Liver (tissue), 9 donors: ENCODE data around the gene MAB21L2. TPM values are rescaled to one million over a fixed set of nuclear protein-coding genes. Genes with fewer than 3 reads are reported as not detected.

Experiments
- DNase-seq: peaks from one replicate; pipeline ENCODE4 v3.0.0-alpha.2; 2017; ENCODE audit warnings: low spot score
- H3K27ac ChIP-seq, 2 donors: one replicate each; pipeline ENCODE4 v1.7.0; 2013; ENCODE audit warnings: inconsistent platforms in 2 of 2, low read length in 2 of 2, control low read depth in 1 of 2, low read depth in 1 of 2, mild to moderate bottlenecking in 1 of 2
- H3K27me3 ChIP-seq, 4 donors: one replicate each; pipeline versions ENCODE4 v1.6.1 to v1.7.0; 2013; ENCODE audit warnings: low read length in 3 of 4, inconsistent platforms in 1 of 4, mild to moderate bottlenecking in 1 of 4, moderate library complexity in 1 of 4; ENCODE audit not compliant: control insufficient read depth in 4 of 4, insufficient read depth in 4 of 4
- H3K36me3 ChIP-seq, 4 donors: one replicate each; pipeline versions ENCODE4 v1.6.1 to v1.7.0; 2013; ENCODE audit warnings: low read length in 3 of 4, mild to moderate bottlenecking in 3 of 4, low read depth in 1 of 4, moderate library complexity in 1 of 4; ENCODE audit not compliant: control insufficient read depth in 4 of 4, insufficient read depth in 3 of 4
- H3K4me1 ChIP-seq, 4 donors: one replicate each; pipeline versions ENCODE4 v1.6.1 to v1.7.0; 2013; ENCODE audit warnings: low read length in 3 of 4, mild to moderate bottlenecking in 3 of 4, moderate library complexity in 1 of 4; ENCODE audit not compliant: control insufficient read depth in 4 of 4, insufficient read depth in 4 of 4
- H3K4me3 ChIP-seq, 3 donors: one replicate each; pipeline versions ENCODE4 v1.6.1 to v1.7.0; 2013; ENCODE audit warnings: low read length in 3 of 3, control low read depth in 1 of 3, low read depth in 1 of 3, mild to moderate bottlenecking in 1 of 3
- H3K9ac ChIP-seq, 2 donors: one replicate each; pipeline ENCODE4 v1.7.0; 2013; ENCODE audit warnings: low read length in 2 of 2, mild to moderate bottlenecking in 2 of 2, moderate library complexity in 2 of 2, control low read depth in 1 of 2, low read depth in 1 of 2
- H3K9me3 ChIP-seq, 4 donors: one replicate each; pipeline versions ENCODE4 v1.6.1 to v1.7.0; 2013; ENCODE audit warnings: low read length in 3 of 4; ENCODE audit not compliant: control insufficient read depth in 4 of 4
- CTCF ChIP-seq: fragments of 150-350 bp; IDR thresholded peaks from 2 replicates; pipeline ENCODE4 v1.5.1; 2017; ENCODE audit warnings: improper control_type of control experiment, low read depth, low read length; ENCODE audit not compliant: missing input control
- EGR1 ChIP-seq, 2 donors: IDR thresholded peaks; 2 replicates each; pipeline ENCODE4 v1.6.1; 2016 to 2018; ENCODE audit warnings: antibody characterized with exemption in 2 of 2, low read depth in 2 of 2
- FOXA1 ChIP-seq: IDR thresholded peaks from 2 replicates; pipeline ENCODE4 v1.6.1; 2016; ENCODE audit warnings: antibody characterized with exemption
- FOXA2 ChIP-seq: IDR thresholded peaks from 2 replicates; pipeline ENCODE4 v1.6.1; 2016; ENCODE audit warnings: antibody characterized with exemption
- GABPA ChIP-seq, 2 donors: IDR thresholded peaks in 1 of 2; conservative IDR thresholded peaks in 1 of 2; 2 replicates each; pipeline ENCODE4 v1.6.1; 2016; ENCODE audit warnings: antibody characterized with exemption in 2 of 2, mild to moderate bottlenecking in 1 of 2, moderate library complexity in 1 of 2
- HNF4A ChIP-seq, 2 donors: conservative IDR thresholded peaks; 2 replicates each; pipeline ENCODE4 v1.6.1; 2016; ENCODE audit warnings: antibody characterized with exemption in 2 of 2, mild to moderate bottlenecking in 2 of 2
- HNF4G ChIP-seq: IDR thresholded peaks from 2 replicates; pipeline ENCODE4 v1.6.1; 2016; ENCODE audit warnings: antibody characterized with exemption
- JUND ChIP-seq, 2 donors: IDR thresholded peaks; 2 replicates each; pipeline ENCODE4 v1.6.1; 2016; ENCODE audit warnings: antibody characterized with exemption in 2 of 2
- MAX ChIP-seq: IDR thresholded peaks from 2 replicates; pipeline ENCODE4 v1.6.1; 2016; ENCODE audit warnings: antibody characterized with exemption
- RXRA ChIP-seq, 2 donors: IDR thresholded peaks; 2 replicates each; pipeline ENCODE4 v1.6.1; 2017 to 2018; ENCODE audit warnings: antibody characterized with exemption in 2 of 2, mild to moderate bottlenecking in 1 of 2
- SP1 ChIP-seq: IDR thresholded peaks from 2 replicates; pipeline ENCODE4 v1.6.1; 2018; ENCODE audit warnings: antibody characterized with exemption, mild to moderate bottlenecking
- TAF1 ChIP-seq: conservative IDR thresholded peaks from 2 replicates; pipeline ENCODE4 v1.6.1; 2016; ENCODE audit warnings: antibody characterized with exemption, mild to moderate bottlenecking
- YY1 ChIP-seq: IDR thresholded peaks from 2 replicates; pipeline ENCODE4 v1.6.1; 2016; ENCODE audit warnings: antibody characterized with exemption, mild to moderate bottlenecking
- ZBTB33 ChIP-seq: IDR thresholded peaks from 2 replicates; pipeline ENCODE4 v1.6.1; 2016; ENCODE audit warnings: antibody characterized with exemption
- WGBS: extraction: QIAGEN DNeasy Blood & Tissue Kit; methylation state at CpG from one replicate; pipeline ENCODE4 v1.1.7; 2013; 5-methylcytosine and 5-hydroxymethylcytosine counted together
- polyA plus RNA-seq, 2 donors: library from polyadenylated mRNA; stranded (reverse) in 1 of 2; unstranded in 1 of 2; fragments of 200-250 nt in 1 of 2; fragments of >200 nt in 1 of 2; fragmentation: Nextera tagmentation in 1 of 2; extraction: Ambion mirVana in 1 of 2; gene quantifications; one replicate each; pipeline versions ENCODE4 v1.2.1 to v1.2.3, GENCODE V29; 2013 to 2015
- total RNA-seq, 2 donors: library from RNA; depleted of rRNA; stranded (reverse); fragments of >200 nt; gene quantifications; one replicate each; pipeline ENCODE4 v1.2.3, GENCODE V29; 2014
- TF ChIP-seq, protein P1 (sequence below): IDR thresholded peaks from 2 replicates; pipeline ENCODE4 v1.6.1; 2016; ENCODE audit warnings: antibody characterized with exemption, mild to moderate bottlenecking
- donor health status: healthy.
- donor health status: healthy.
- donor health status: healthy.
- donor health status: healthy.
- donor health status: healthy.

The MAB21L2 gene
- total and polyA plus RNA-seq, 4 donors = 0.30 to 1.5 (median 0.66) TPM

DNA sequence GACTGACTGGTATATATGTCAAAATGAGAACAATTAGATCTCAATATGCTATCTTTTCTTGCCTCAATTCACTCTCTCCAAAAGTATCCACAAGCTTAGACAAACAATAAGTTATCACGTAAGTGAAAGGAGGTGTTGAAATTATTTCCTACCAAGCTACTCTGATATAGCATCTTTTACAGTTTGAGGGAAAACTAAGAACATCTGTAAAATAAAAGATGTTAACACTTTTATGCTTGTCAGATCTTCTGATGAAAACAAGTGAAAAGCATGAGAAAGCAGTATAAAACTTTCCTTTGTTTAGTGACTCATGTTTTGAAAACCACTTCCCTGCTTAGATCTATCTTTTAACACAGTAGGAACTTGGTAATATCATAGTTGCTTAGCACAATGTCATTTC lies 8.4 kb upstream of the MAB21L2 start:
- WGBS = 90% methylated on average over 1 of the region's 1 CpG
- no peaks in the 10 kb centered on the region for H3K27me3 ChIP-seq
- H3K27ac ChIP-seq = no peak overlapping the region
- DNase-seq = no peak
- no peaks in the 10 kb centered on the region for H3K9me3 ChIP-seq
- peaks cover 1 to 2% (median 2%) of the 10 kb centered on the region in 4 donors for H3K4me1 ChIP-seq
- TF ChIP-seq JUND (IDR thresholded peaks at IDR 0.05) (no peak), GABPA (IDR thresholded peaks at IDR 0.05 in 1 of 2, conservative IDR thresholded peaks at IDR 0.05 in 1 of 2) (no peak), EGR1 (IDR thresholded peaks at IDR 0.05; ENCODE audit: low read depth in 2 of 2) (no peak), SP1 (no peak), CTCF (no peak), ZBTB33 (no peak), RXRA (IDR thresholded peaks at IDR 0.05) (no peak), FOXA2 (no peak), FOXA1 (no peak), HNF4A (conservative IDR thresholded peaks at IDR 0.05) (no peak), TAF1 (no peak)
- TF ChIP-seq, protein P1, sequence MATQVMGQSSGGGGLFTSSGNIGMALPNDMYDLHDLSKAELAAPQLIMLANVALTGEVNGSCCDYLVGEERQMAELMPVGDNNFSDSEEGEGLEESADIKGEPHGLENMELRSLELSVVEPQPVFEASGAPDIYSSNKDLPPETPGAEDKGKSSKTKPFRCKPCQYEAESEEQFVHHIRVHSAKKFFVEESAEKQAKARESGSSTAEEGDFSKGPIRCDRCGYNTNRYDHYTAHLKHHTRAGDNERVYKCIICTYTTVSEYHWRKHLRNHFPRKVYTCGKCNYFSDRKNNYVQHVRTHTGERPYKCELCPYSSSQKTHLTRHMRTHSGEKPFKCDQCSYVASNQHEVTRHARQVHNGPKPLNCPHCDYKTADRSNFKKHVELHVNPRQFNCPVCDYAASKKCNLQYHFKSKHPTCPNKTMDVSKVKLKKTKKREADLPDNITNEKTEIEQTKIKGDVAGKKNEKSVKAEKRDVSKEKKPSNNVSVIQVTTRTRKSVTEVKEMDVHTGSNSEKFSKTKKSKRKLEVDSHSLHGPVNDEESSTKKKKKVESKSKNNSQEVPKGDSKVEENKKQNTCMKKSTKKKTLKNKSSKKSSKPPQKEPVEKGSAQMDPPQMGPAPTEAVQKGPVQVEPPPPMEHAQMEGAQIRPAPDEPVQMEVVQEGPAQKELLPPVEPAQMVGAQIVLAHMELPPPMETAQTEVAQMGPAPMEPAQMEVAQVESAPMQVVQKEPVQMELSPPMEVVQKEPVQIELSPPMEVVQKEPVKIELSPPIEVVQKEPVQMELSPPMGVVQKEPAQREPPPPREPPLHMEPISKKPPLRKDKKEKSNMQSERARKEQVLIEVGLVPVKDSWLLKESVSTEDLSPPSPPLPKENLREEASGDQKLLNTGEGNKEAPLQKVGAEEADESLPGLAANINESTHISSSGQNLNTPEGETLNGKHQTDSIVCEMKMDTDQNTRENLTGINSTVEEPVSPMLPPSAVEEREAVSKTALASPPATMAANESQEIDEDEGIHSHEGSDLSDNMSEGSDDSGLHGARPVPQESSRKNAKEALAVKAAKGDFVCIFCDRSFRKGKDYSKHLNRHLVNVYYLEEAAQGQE = no peak
- H3K36me3 ChIP-seq = no peaks in the 10 kb centered on the region
- H3K9ac ChIP-seq = no peak overlapping the region
- H3K4me3 ChIP-seq = no peak overlapping the region

DNA sequence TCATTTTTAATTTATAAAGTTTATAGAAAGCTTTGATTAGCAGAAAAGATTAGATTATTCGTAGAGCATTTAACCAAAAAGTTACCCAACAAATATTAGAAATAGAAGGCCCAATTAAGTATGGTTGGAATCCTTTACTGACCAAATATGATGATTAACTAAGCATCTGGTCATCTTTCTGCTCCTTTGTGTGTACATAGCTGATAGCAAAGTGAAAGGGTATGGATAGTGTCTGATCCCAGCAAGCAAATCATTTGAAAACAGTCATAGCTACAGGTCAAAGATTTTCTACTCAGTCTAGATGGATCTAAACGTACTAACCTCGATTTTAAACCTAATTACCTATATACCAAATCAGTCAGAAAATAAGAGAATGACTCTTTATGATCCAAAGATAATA lies 7.3 kb upstream of the MAB21L2 start:
- Histone ChIP-seq H3K9ac (no peak overlapping the region), H3K36me3 (no peaks in the 10 kb centered on the region), H3K27ac (no peak overlapping the region), H3K4me3 (no peak overlapping the region), H3K4me1 (peaks cover 1 to 14% (median 10%) of the 10 kb centered on the region in 4 donors), H3K27me3 (no peaks in the 10 kb centered on the region), H3K9me3 (no peaks in the 10 kb centered on the region)
- no peak for DNase-seq
- no peak for TF ChIP-seq YY1
- TF ChIP-seq RXRA (IDR thresholded peaks at IDR 0.05) = no peak
- TF ChIP-seq SP1 = no peak
- TF ChIP-seq HNF4G = no peak
- TF ChIP-seq MAX = no peak
- no peak for TF ChIP-seq TAF1
- TF ChIP-seq CTCF = no peak
- 86% methylated on average over 3 of the region's 3 CpGs for WGBS
